GM19238 (cell line): ENCODE measurements around the gene ARHGAP42.

Source experiments
- DNase-seq: peaks from one replicate; pipeline ENCODE4 v3.0.0; 2011; ENCODE audit warnings: low spot score; ENCODE audit not compliant: insufficient read length

The ARHGAP42 gene

GRCh38 chr11:100759106-100759505, 72.0 kb downstream of the ARHGAP42 start:
- DNase-seq: no peak

GRCh38 chr11:100759856-100760255, 72.8 kb downstream of the ARHGAP42 start:
- no peak for DNase-seq

- DNase-seq: no peak
Measured at GRCh38 chr11:100760744-100761143, 73.7 kb downstream of the ARHGAP42 start.

- DNase-seq: no peak
Measured at GRCh38 chr11:100761841-100762240, 74.8 kb downstream of the ARHGAP42 start.

- no peak for DNase-seq
Measured at GRCh38 chr11:100766764-100767163, 79.7 kb downstream of the ARHGAP42 start.

GRCh38 chr11:100769165-100769564, 82.1 kb downstream of the ARHGAP42 start:
- no peak for DNase-seq

GRCh38 chr11:100769617-100770016, 82.5 kb downstream of the ARHGAP42 start:
- no peak for DNase-seq

- no peak for DNase-seq
Measured at GRCh38 chr11:100774132-100774531, 87.0 kb downstream of the ARHGAP42 start.

- no peak for DNase-seq
Measured at GRCh38 chr11:100774859-100775258, 87.8 kb downstream of the ARHGAP42 start.

- DNase-seq: no peak
Measured at GRCh38 chr11:100776212-100776896, 89.3 kb downstream of the ARHGAP42 start.

GRCh38 chr11:100777103-100777502, 90.0 kb downstream of the ARHGAP42 start:
- no peak for DNase-seq

GRCh38 chr11:100777736-100778135, 90.6 kb downstream of the ARHGAP42 start:
- DNase-seq: no peak

GRCh38 chr11:100778166-100778785, 91.2 kb downstream of the ARHGAP42 start:
- DNase-seq: no peak

- DNase-seq: no peak
Measured at GRCh38 chr11:100780470-100780869, 93.4 kb downstream of the ARHGAP42 start.

GRCh38 chr11:100785148-100785983, 98.3 kb downstream of the ARHGAP42 start:
- DNase-seq: no peak

- no peak for DNase-seq
Measured at GRCh38 chr11:100788561-100789295, 101.6 kb downstream of the ARHGAP42 start.

- DNase-seq: no peak
Measured at GRCh38 chr11:100789500-100789899, 102.4 kb downstream of the ARHGAP42 start.

GRCh38 chr11:100790073-100790472, 103.0 kb downstream of the ARHGAP42 start:
- no peak for DNase-seq

GRCh38 chr11:100791103-100791502, 104.0 kb downstream of the ARHGAP42 start:
- DNase-seq: no peak

GRCh38 chr11:100791860-100792259, 104.8 kb downstream of the ARHGAP42 start:
- no peak for DNase-seq

GRCh38 chr11:100793525-100793924, 106.4 kb downstream of the ARHGAP42 start:
- DNase-seq: no peak

GRCh38 chr11:100794446-100794845, 107.4 kb downstream of the ARHGAP42 start:
- no peak for DNase-seq
